Caco-2 (cell line): Measurements from ENCODE around the gene SLC15A1. TPM values are rescaled to one million over a fixed set of nuclear protein-coding genes. Genes with fewer than 3 reads are reported as not detected.

Source experiments
- BruUV-seq: library from RNA; stranded (reverse); fragments of 400-500 nt; replicated peaks from 2 replicates; lab custom pipeline; 2021; lab: Mats Ljungman, UMichigan
- CTCF ChIA-PET: fragments of 300-600 bp; sonication (Branson Sonifier 250); formaldehyde crosslinking; loops from one replicate; lab custom pipeline; 2022; ENCODE audit warnings: antibody characterized with exemption; lab: Charles Lee
- POLR2A ChIA-PET: fragments of 300-600 bp; sonication (Branson Sonifier 250); formaldehyde crosslinking; loops from one replicate; lab custom pipeline; 2022; ENCODE audit warnings: antibody characterized with exemption; lab: Charles Lee
- DNase-seq, 2 experiments: peaks; one replicate each; pipeline versions ENCODE4 v3.0.0 to v3.0.0-alpha.2; 2020 to 2022
- H3K27me3 ChIP-seq: replicated peaks from 2 replicates; pipeline ENCODE4 v1.6.0; 2011; ENCODE audit warnings: low read length; ENCODE audit not compliant: control insufficient read depth, insufficient read depth
- H3K36me3 ChIP-seq: 2 replicates; pipeline ENCODE4 v1.5.1; 2011; ENCODE audit warnings: low read length; ENCODE audit not compliant: control insufficient read depth, insufficient read depth
- H3K4me1 ChIP-seq: fragments of 250-450 bp; sonication (Bioruptor Pico); 2 replicates; pipeline ENCODE4 v1.5.1; 2020; ENCODE audit warnings: mild to moderate bottlenecking
- H3K4me3 ChIP-seq: 2 replicates; pipeline ENCODE4 v1.5.1; 2011; ENCODE audit warnings: low read depth, mild to moderate bottlenecking, control low read depth, low read length
- H3K9me3 ChIP-seq: fragments of 250-450 bp; sonication (Bioruptor Pico); 2 replicates; pipeline ENCODE4 v1.5.1; 2020; ENCODE audit warnings: mild to moderate bottlenecking, moderate library complexity
- H3K27ac Mint-ChIP-seq: one replicate; pipeline ENCODE4 v1.8.0; 2022; ENCODE audit warnings: mixed read lengths; ENCODE audit not compliant: unreplicated experiment
- H3K27me3 Mint-ChIP-seq: one replicate; pipeline ENCODE4 v1.8.0; 2022; ENCODE audit warnings: mixed read lengths; ENCODE audit not compliant: insufficient read depth, unreplicated experiment
- H3K36me3 Mint-ChIP-seq: one replicate; pipeline ENCODE4 v1.8.0; 2022; ENCODE audit warnings: mild to moderate bottlenecking, mixed read lengths; ENCODE audit not compliant: insufficient read depth, unreplicated experiment
- H3K4me1 Mint-ChIP-seq: one replicate; pipeline ENCODE4 v1.8.0; 2022; ENCODE audit warnings: low read depth, mixed read lengths; ENCODE audit not compliant: unreplicated experiment
- H3K4me3 Mint-ChIP-seq: one replicate; pipeline ENCODE4 v1.8.0; 2022; ENCODE audit warnings: mild to moderate bottlenecking, moderate library complexity, mixed read lengths; ENCODE audit not compliant: unreplicated experiment
- H3K9me3 Mint-ChIP-seq: one replicate; pipeline ENCODE4 v1.8.0; 2022; ENCODE audit warnings: mixed read lengths; ENCODE audit not compliant: unreplicated experiment
- intact Hi-C: fragments of 100-400 bp; cut with micrococcal nuclease; formaldehyde crosslinking; loops from one replicate; pipeline ENCODE4 v1.10.0; 2022; ENCODE audit not compliant: unreplicated experiment
- total RNA-seq: library from RNA; stranded (reverse); gene quantifications from 2 replicates; pipeline ENCODE4 v1.2.3, GENCODE V29; 2022
- TF ChIP-seq, protein P1 (sequence below), 2 experiments: fragments of 200-600 bp in 1 of 2; IDR thresholded peaks; 1 replicate in 1 of 2; 2 replicates in 1 of 2; pipeline versions ENCODE4 v1.5.1 to v1.8.0; 2011 to 2022; ENCODE audit warnings: antibody characterized with exemption in 1 of 2, control low read depth in 1 of 2, inconsistent platforms in 1 of 2, low read depth in 1 of 2, low read length in 1 of 2, mild to moderate bottlenecking in 1 of 2, moderate library complexity in 1 of 2; ENCODE audit not compliant: insufficient read depth in 1 of 2, severe bottlenecking in 1 of 2, unreplicated experiment in 1 of 2

SLC15A1 gene
- total RNA-seq, 1 experiment from 2014 or later, result 12.3 TPM

DNA sequence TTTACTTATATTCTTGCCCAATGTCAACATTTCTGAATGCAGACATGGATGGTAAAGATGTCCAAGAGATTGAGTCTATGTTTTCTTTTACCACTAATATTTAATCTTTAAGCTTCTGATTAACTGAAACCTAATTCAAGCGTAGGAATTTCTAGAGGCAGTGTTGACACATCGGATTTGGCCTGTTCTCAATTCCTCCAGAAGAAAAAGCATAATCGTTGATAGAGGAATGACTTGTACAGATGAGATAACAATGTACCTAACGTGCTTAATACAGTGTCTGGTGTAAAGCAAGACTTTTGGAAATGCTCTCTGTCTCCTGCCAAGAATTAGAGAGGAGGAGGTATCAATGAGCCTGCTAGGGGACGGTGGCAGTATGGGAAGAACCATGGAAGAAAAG lies 35.2 kb downstream of the SLC15A1 start:
- no peak overlapping the region for H3K4me3 ChIP-seq
- H3K4me1 ChIP-seq, result no peaks in the 10 kb centered on the region
- Mint-ChIP-seq H3K36me3 (no peaks in the 10 kb centered on the region), H3K9me3 (no peaks in the 10 kb centered on the region), H3K4me3 (no peak overlapping the region), H3K27me3 (no peaks in the 10 kb centered on the region), H3K4me1 (peaks cover 7% of the 10 kb centered on the region), H3K27ac (no peak overlapping the region)
- no peaks in the 10 kb centered on the region for H3K27me3 ChIP-seq
- intact Hi-C loops, result no loop called here
- no TSS peak for BruUV-seq
- DNase-seq, result no peak
- POLR2A ChIA-PET, result no interaction called here
- CTCF ChIA-PET, result interaction anchor here (1.3 kb wide), 1 partner anchor 34 kb away, joined by 3 read pairs; no protein-coding TSS in a partner anchor
- TF ChIP-seq, protein P1, sequence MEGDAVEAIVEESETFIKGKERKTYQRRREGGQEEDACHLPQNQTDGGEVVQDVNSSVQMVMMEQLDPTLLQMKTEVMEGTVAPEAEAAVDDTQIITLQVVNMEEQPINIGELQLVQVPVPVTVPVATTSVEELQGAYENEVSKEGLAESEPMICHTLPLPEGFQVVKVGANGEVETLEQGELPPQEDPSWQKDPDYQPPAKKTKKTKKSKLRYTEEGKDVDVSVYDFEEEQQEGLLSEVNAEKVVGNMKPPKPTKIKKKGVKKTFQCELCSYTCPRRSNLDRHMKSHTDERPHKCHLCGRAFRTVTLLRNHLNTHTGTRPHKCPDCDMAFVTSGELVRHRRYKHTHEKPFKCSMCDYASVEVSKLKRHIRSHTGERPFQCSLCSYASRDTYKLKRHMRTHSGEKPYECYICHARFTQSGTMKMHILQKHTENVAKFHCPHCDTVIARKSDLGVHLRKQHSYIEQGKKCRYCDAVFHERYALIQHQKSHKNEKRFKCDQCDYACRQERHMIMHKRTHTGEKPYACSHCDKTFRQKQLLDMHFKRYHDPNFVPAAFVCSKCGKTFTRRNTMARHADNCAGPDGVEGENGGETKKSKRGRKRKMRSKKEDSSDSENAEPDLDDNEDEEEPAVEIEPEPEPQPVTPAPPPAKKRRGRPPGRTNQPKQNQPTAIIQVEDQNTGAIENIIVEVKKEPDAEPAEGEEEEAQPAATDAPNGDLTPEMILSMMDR (IDR thresholded peaks at IDR 0.05; ENCODE audit: insufficient read depth in 1 of 2, low read depth in 1 of 2, low read length in 1 of 2, severe bottlenecking in 1 of 2, unreplicated experiment in 1 of 2), result no peak
- no peaks in the 10 kb centered on the region for H3K36me3 ChIP-seq
- H3K9me3 ChIP-seq, result no peaks in the 10 kb centered on the region

- Histone ChIP-seq H3K9me3 (no peaks in the 10 kb centered on the region), H3K4me1 (peaks cover 14% of the 10 kb centered on the region), H3K36me3 (no peaks in the 10 kb centered on the region; the same call in 1 of the 2 replicates), H3K27me3 (no peaks in the 10 kb centered on the region), H3K4me3 (no peak overlapping the region)
- H3K27ac Mint-ChIP-seq, result no peak overlapping the region
- H3K36me3 Mint-ChIP-seq, result peaks cover 5% of the 10 kb centered on the region
- H3K9me3 Mint-ChIP-seq, result no peaks in the 10 kb centered on the region
- intact Hi-C loops, result no loop called here
- ChIA-PET POLR2A (no interaction called here), CTCF (no interaction called here)
- no peak for DNase-seq
- TF ChIP-seq, protein P1 (IDR thresholded peaks at IDR 0.05; ENCODE audit: insufficient read depth in 1 of 2, low read depth in 1 of 2, low read length in 1 of 2, severe bottlenecking in 1 of 2, unreplicated experiment in 1 of 2), result no peak
- no peak overlapping the region for H3K4me3 Mint-ChIP-seq
- no TSS peak for BruUV-seq
- H3K4me1 Mint-ChIP-seq, result peaks cover 12% of the 10 kb centered on the region
- H3K27me3 Mint-ChIP-seq, result no peaks in the 10 kb centered on the region
Observed at GRCh38 chr13:98710521-98710920, 42.0 kb downstream of the SLC15A1 start.

GRCh38 chr13:98707281-98707999 lies 45.0 kb downstream of the SLC15A1 start:
- Histone ChIP-seq H3K36me3 (no peaks in the 10 kb centered on the region; the same call in 1 of the 2 replicates), H3K27me3 (no peaks in the 10 kb centered on the region), H3K9me3 (no peaks in the 10 kb centered on the region), H3K4me3 (no peak overlapping the region), H3K4me1 (peaks cover 14% of the 10 kb centered on the region)
- no peak overlapping the region for H3K4me3 Mint-ChIP-seq
- DNase-seq, result no peak
- H3K27me3 Mint-ChIP-seq, result no peaks in the 10 kb centered on the region
- intact Hi-C loops, result loop anchor here (2.0 to 5.0 kb wide), 2 partner anchors 25 to 45 kb away; partner anchors contain the start of gene SLC15A1
- BruUV-seq, result no TSS peak
- H3K36me3 Mint-ChIP-seq, result peaks cover 5% of the 10 kb centered on the region
- peaks cover 12% of the 10 kb centered on the region for H3K4me1 Mint-ChIP-seq
- POLR2A ChIA-PET, result no interaction called here
- TF ChIP-seq, protein P1 (IDR thresholded peaks at IDR 0.05; ENCODE audit: insufficient read depth in 1 of 2, low read depth in 1 of 2, low read length in 1 of 2, severe bottlenecking in 1 of 2, unreplicated experiment in 1 of 2), result no peak
- CTCF ChIA-PET, result no interaction called here
- H3K9me3 Mint-ChIP-seq, result no peaks in the 10 kb centered on the region
- no peak overlapping the region for H3K27ac Mint-ChIP-seq
